Stimulated activated CD8-positive, alpha-beta memory T cell treated with anti-CD3 and anti-CD28 coated beads, Interleukin-2, amount 100 ng/mL, for 48 hours (primary cell): Measurements from ENCODE around the gene CD244.
"Not testable (repeated sequence)": the region's sequence is repeated elsewhere in the genome, so short reads cannot be mapped to it uniquely, and the experiment has no call there.

Source experiments
- DNase-seq, 2 donors: peaks; one replicate each; pipeline ENCODE4 v3.0.0-alpha.2; 2020; ENCODE audit warnings: low read depth in 2 of 2

CD244 gene

DNA sequence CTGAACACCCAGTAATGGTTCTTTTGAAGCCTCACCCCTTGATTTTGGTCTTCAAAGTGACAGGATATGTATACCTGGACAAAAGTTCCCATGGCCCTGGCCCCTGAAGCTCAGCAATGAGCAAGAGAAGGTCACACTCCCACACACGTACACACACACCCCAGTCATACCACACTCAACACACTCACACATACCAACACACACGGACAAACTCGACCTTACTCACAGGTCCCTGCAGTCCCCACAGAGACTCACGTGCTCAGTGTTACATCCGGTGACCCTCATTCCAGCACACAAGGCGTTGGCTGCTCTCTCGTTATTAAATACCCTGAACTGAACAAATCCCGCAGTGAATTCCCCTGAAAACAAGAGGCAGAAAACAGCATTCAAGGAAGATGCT, 16.4 kb upstream of the CD244 start:
- DNase-seq, result no peak

DNA sequence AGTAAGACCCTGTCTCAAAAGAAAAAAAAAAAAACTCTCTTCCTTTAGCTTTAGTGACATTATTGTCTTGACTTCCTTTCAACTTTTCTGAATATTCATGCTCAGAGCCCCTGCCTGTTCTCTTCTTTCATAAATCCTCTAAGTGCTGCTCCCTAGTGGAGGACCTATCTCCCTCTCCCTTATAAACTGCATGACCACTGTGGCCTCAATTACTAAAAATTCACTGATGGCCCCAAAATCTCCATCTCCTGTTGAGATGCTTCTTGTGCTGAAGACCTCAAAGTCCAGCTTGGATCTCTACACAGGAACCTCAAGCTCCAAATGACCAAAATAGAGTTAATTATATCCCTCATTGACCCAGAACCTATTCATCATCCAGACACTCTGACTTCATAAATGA, 14.5 kb upstream of the CD244 start:
- no peak for DNase-seq

DNA sequence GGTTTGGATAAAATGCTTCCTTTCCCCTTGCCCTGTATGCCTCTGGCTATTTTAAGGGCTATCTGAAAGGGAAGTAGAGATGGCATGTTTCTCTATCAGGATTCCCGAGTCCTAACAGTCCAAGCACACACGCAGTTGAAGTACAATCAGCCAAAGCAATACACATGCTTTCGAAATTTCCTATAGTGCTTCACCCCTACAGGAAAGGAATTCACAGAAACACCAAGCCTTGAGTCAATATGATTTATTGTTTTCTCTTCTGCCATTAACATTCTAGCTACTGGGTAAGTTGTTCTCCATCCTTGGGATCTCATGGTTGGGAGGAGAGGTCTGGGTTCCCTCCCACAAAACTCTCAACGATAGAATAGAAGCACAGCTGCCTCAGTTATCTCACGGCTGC, 13.6 kb upstream of the CD244 start:
- no peak for DNase-seq

DNA sequence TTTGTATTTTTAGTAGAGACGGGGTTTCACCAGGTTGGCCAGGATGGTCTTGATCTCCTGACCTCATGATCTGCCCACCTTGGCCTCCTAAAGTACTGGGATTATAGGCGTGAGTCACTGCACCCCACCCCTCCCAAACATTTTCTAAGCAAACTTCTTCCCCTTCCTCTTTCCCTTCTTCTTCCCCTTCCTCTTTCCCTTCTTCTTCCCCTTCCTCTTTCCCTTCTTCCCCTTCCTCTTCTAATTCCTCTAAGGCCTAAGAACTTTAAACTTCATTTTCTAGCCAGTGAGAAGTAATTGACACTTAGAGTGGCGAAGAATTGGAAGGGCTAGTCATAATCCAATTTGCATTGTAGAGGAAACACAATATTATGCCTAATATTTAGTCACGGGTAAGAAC, 12.9 kb upstream of the CD244 start:
- DNase-seq, result not testable (repeated sequence)

DNA sequence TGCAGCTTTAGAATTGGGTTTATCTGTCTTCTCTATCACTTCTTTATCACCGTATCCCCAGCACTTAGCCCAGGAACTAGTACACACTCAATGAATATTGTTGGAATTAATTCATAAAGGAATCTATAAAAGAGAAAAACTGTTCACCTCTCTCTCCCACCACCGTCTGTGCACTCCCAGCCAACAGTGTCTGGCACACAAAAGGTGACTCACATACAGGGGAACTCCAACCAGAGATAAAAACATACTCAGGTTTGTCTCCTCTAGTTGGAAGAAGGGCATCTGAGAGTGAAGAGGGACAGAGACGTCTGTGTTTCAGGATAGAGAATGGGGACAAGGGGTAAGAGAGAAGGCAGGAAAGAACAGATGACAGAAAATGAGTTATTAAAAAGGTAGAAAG, 12.2 kb upstream of the CD244 start:
- no peak for DNase-seq

DNA sequence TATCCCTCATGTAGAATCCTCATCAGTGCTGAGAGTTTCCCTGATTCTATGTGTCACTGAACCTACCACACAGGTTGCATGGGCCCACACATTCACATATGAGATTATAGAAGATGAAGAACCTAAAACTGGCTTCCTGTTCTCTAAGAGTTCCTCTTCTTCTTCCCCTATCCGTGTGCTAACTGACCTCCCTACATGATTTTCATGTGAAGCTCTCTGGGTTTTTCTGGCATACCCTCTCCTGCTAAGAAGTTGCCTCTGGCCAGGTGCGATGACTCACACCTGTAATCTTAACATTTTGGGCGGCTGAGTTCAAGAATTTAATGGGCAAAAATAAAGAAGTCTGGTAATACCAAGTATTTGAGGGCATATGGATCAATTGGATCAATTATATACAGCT, 5.5 kb upstream of the CD244 start:
- no peak for DNase-seq

DNA sequence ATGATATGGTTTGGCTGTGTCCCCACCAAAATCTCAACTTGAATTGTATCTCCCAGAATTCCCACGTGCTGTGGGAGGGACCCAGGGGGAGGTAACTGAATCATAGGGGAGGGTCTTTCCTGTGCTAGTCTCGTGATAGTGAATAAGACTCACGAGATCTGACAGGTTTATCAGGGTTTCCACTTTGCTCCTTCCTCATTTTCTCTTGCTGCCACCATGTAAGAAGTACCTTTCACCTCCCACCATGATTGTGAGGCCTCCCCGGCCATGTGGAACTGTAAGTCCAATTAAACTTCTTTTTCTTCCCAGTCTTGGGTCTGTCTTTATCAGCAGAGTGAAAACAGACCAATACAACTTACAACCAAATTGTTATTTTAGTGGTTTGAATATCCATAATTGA, 5.0 kb upstream of the CD244 start:
- not testable (repeated sequence) for DNase-seq

DNA sequence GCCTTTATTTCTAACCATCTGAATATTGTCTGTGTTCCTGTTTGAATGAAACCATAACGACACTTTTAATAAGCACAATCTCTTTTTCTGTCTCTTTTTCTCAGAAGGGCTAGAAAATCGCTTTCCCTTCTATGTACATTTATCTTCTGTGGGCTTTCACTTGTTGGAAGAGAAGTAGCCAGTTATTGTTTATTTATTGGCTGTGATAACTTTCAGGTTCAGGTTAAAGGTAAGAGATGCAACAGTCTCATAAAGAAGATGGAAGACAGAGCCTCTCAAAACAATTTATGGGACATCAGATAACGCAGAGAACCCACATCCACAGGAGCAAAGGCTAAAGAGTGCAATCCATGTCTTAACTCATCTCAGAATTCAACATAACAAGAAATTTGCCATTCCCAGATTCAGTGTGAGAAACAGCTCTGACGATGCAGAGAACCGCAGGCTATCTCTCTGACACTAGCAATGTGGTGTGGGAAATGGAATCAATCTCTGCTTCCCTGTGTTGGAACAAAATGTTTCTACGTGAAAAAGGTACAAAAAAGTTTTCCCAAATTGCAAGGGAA, 4.1 kb upstream of the CD244 start:
- DNase-seq, result no peak

DNA sequence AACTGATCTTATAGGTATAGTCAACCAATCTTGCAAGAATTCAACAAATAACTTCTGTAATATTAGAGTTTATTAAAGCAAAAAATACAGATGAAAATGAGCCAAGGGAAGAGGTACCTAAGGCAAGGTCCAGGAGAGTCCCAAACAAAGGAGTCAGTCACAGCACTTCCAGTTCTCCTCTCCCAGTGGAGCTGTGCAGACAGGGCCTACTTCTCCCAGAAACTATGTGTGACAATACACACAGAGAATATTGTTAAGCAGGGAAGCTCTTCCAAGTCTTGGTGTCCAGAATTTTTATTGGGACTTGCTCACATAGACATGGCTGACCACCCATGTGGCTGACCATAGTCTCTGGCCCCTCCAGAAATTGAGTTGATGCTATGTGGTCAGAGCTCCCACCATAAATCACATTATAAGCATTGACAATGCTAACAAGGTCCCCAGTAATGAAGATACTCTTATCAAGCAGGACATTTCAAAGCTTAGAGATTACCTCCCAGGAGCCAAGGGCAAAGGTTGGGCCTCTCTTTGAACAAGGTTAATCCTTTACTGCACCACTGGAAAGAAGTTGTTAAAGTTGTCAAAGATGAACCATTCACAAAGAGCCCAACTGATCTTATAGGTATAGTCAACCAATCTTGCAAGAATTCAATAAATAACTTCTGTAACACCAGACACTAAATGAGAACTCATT, 3.5 kb upstream of the CD244 start:
- no peak for DNase-seq

DNA sequence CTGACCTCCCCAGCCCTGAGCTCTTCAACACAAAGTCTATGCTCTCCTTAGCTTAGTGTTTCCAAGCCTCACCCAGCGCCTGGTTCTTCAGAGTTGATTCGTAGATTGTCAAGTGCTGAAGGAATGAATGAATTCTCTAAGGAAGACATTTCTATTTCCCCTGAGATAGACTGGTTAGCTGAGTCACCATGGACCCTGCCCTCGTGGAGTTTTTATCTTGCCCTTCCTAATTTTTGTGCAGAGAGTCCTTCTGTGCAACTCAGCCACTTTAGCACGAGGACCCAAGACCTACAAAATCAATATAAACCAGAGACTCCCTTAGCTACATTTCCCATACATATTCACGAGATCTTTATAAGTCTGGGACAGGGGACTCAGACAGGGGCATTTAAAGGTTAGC, 2.6 kb upstream of the CD244 start:
- DNase-seq, result no peak

DNA sequence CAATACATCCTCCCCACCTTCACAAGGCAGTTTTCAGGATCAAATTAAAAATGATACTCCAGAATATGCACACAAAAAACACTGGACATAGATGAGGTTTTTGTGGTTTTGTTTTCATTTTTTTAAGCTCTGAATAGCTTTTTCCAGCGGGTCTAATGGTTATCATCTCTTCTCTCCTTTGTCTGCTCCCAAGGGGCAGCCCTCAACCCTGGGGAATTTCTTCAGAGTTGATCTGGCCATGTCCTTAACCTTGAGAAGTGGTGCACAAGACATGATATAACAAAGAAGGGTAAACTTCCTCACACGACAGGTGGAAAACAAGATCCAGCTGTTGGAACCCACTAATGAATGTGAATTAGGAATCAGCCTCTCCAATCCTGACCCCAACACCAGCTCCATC, 1.5 kb upstream of the CD244 start:
- no peak for DNase-seq

DNA sequence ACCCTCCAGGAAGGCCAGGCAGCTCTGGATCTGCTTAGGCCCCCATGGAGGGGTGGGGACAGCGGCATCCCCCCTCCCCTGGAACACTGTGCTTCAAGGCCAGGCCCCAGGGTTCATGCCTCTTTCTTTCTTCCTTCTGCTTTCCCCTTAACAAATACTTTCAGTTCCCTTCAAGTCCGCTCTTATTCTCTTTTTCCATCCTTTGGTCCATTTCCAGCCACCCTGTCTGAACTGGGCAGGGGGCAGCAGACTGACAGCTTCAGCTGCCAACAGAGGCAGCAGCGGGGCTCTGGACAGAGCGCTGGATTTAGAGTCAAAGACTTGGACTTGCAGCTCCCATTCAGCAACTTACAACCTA, 1.1 kb upstream of the CD244 start:
- no peak for DNase-seq

DNA sequence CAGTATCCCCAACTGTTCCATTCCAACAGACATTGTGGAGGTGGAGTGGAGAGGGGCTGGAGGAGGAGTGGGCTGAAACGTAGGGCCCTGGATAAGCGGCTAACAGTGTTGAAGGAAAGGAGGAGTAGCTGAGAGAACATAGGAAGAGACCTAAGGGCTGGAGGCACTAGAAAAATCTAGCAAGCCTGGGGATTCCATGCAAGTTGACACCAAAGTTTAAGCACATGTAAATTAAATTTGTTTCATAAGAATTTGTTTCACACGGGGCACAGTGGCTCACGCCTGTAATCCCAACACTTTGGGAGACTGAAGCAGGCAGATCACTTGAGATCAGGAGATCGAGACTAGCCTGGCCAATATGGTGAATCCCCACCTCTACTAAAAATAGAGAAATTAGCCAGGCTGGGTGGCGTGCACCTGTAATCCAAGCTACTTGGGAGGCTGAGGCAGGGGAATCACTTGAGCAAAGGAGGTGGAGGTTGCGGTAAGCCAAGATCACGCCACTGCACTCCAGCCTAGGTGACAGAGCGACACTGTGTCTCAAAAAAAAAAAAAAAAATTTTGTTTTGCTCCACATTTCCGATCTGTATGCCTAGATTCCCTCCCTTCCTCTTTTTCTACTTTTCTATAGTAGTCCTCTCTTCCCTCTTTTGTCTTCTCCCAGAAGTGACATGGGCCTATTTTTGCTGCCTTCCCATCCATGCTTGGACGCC, 530 bp upstream of the CD244 start:
- DNase-seq, result no peak

DNA sequence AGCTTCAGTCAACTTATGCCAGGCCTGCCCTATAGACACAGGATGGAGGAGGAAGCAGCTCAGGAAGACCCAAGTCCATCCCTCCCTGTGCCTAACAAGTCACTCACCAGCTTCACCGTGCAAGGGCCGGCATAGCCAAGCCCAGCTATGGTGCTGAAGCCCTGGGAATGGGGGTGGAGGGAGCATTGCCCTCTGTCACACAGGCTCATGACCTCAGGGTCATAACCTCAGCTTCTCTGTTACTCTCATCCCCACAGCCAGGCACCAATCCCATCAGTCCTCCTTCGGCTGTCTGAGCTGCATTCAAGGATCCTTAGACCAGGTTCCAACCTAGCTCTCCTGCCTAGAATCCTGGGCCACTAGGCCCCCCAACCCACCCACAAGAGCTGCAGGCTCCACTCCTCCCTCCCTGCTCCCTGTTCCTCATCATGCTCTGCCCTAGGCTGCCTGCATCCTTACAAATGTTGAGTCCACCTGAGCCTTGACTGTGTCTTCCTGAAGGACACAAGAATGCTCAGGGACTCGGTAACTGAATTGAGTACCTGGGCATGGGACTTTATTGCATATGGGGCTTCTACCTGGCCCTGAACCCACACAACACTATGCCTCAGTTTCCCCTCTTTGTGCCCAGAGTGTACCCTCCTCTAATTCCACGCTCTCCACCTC, 1.7 kb downstream of the CD244 start:
- no peak for DNase-seq

DNA sequence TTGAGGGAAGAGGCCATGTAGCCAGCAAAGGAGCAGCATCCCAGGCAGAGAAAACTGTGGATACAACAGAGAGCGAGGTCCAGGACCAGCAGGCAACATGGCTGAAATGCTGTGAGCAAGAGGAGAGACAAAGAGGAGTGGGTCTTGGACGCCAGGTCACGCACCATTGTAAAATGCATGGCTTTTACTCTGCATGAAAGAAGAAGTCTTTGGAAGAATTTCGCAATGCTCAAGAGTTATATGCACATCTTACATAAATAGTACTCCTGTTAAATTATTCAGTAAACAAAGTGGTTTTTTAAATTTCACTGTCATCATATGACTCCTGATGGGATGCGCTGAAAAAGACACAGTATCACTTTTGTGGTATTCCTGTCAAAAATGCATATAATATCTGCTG, 3.5 kb downstream of the CD244 start:
- no peak for DNase-seq

DNA sequence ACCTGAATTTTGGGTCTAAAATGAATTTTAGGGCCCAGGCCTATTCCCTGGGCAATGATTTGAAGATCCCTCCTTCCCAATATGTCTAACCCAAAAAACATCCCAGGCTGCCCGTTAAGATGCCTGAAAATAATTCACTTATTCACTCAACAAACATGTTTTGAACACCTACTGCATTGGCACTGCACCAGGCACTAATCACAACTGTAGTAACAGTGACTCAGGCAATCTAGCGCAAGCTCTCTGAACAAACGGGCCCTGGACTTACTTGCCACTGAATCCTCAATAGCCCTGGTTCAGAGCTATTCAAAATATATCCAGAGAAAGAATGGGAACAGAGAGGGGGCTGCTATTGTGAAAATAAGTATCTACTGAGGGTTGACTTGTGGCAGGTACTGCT, 4.2 kb downstream of the CD244 start:
- no peak for DNase-seq

DNA sequence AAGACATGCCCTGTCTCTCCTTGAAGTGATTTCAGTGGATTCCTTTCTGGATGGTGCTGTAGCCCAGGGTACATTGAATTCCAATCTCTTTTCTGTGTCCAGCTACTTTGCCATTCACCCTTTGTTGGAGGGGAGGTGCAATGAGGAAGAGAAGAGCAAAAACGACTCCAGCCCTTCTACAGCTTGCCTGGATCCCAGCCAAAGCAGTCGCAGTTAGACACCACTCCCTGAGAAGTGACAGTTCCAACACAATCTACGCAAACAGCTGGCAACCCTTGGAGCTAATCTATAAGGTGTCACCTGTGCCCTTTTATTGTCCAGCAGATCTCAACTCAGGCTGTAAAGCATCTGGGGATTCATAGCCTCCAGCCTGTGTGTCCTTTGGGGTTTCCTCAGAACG, 4.6 kb downstream of the CD244 start:
- DNase-seq, result no peak

DNA sequence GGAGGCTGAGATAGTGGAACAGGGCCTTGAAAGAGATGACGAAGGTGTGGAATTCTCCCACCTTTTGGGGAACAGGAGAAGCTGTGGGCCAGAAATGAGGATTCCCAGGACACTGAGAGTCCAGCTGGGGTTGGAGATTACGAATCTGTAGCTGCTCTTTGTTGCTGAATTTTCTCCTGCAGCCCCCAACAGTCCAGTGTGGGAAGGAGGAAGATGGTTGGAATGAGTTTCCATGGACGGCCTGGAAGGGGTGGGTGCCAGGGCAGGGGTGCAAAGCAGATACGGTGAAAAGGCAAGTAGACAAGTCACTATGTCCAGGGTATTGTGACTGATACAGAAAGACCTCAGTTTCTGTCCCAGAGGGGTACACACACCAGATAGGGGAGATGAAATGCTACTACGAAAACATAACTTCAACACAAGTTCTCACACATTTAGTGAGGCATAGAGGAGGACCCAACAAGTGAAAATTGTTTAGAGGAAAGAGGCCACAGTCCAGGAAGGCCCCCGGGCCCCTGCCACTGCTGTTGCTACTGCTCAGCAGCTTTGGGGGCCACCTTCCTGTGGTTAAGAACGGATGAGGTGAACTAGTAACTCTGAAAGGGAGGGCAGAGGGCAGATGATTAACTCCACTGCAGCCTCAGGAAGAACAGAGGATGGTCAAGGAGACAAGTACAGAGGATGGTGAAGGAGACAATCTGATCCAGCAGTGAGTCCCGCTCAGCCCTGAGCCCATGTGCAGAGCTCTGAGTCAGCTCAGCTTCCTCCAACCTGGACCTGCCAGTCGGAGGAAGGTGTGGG, 7.3 kb downstream of the CD244 start:
- DNase-seq, result no peak

DNA sequence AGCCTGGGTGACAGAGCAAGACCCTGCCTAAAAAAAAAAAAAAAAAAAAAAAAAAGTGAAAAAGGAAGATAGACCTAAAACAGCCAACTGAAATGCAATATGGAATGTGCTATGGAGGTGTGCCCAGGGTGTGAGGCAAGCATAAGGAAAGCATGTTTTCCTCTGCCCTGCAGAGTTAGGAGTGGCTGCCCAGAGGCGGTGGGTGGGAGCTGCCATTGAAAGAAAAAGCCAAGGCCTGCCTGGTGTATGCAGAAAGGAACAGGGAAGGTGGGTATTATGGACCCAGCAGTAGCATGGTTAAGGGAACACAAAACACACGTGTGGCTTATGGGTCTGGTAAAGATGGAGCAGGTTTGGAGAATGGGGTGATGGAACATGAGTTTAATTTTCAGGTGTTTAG, 8.9 kb downstream of the CD244 start:
- no peak for DNase-seq

DNA sequence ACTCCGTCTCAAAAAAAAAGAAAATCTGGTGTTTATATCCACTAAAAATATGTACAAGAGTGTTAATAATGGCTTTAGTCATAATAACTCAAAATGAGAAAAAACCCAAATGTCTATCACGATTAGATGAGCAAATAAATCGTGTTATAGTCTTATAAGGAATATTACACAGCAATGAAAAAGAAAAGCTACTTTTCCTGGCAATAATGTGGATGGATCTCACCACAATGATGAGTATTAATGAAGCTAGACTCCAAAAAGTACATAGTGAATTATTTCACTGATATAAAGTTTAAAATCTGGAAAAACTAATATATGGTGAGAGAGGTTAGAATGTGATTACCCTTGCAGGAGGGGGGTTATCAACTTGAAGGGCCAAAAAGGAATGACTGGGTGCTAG, 9.7 kb downstream of the CD244 start:
- DNase-seq, result no peak

DNA sequence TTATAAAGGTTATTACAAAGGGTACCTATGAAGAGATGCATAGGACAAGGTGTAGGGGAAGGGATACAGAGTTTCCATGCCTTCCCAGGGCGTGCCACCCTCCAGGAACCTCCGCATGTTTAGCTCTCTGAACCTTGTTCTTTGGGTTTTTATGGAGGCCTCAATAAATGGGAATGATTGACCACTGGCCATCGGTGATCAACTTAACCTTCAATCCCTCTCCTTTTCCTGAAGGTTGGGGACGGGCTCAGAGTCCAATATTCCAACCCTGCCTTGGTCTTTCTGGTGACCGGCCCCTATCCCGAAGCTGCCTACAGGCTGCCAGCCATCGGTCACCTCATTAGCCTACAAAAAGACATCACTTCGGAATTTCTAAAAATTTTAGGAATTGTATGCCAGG, 11.7 kb downstream of the CD244 start:
- no peak for DNase-seq

DNA sequence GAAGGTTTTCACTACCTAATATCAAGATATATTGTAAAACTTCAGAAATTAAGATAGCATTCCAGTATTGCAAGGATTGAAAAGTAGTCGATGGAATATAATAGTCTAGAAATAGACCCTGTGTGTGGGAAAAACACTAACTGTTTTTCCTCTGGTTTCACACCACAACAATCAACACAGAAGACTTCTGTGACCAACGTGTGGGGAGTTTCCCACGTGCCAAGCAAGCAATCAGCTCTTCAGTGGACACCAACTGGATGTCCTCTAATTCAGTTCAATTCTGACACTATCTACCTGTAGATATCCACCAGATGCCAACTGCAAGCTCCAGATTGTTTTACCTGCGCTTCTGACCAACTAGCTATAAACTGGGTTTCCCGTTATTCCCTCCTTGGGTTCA, 12.1 kb downstream of the CD244 start:
- DNase-seq, result no peak
